Stimulated activated CD8-positive, alpha-beta memory T cell treated with anti-CD3 and anti-CD28 coated beads, Interleukin-4, amount 100 ng/mL, for 1 hour (primary cell): Measurements from ENCODE around the gene SEMA5B.

Experiments
- DNase-seq, 2 donors: peaks; one replicate each; pipeline ENCODE4 v3.0.0-alpha.2; 2020; ENCODE audit warnings: low read depth in 2 of 2, low spot score in 1 of 2

SEMA5B gene

GRCh38 chr3:122975163-122975923, 52.2 kb downstream of the SEMA5B start:
- no peak for DNase-seq

GRCh38 chr3:122974764-122975162, 52.8 kb downstream of the SEMA5B start:
- no peak for DNase-seq

DNA sequence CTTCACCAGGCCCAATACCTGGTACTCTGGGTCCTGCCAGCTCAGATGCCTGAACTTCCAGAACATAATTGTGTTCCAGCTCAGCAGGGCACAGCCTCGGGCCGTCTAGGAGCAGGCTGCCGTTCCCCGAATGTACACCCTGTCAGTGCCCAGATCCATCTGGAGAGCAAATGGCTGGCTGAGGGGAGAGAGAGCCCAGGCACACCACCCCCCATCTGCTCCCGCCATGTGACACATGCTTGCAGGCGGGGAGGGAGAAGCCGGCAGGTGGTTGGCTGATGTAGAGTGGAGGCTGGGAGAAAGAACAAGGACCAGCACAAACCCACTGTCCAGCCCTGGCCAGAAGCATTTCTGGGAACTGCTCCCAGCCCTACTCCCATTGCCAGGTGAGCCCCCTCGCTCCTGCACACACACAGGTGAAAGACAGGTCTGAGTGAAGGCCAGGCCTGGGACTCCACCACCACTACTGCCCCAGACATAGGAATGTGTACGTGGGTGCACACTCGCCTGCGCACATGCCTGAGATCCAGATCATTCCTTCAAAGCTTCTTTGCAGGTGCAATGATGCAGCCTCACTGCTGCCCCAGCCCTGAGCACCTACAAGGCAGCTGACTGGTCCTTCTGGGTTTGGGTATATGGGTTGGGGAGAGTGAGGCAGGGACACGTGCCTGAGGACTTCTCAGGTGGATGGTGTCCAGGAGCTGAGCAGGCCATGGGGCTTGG, 53.5 kb downstream of the SEMA5B start:
- no peak for DNase-seq

- no peak for DNase-seq
Measured at GRCh38 chr3:122972141-122972540, 55.4 kb downstream of the SEMA5B start.

DNA sequence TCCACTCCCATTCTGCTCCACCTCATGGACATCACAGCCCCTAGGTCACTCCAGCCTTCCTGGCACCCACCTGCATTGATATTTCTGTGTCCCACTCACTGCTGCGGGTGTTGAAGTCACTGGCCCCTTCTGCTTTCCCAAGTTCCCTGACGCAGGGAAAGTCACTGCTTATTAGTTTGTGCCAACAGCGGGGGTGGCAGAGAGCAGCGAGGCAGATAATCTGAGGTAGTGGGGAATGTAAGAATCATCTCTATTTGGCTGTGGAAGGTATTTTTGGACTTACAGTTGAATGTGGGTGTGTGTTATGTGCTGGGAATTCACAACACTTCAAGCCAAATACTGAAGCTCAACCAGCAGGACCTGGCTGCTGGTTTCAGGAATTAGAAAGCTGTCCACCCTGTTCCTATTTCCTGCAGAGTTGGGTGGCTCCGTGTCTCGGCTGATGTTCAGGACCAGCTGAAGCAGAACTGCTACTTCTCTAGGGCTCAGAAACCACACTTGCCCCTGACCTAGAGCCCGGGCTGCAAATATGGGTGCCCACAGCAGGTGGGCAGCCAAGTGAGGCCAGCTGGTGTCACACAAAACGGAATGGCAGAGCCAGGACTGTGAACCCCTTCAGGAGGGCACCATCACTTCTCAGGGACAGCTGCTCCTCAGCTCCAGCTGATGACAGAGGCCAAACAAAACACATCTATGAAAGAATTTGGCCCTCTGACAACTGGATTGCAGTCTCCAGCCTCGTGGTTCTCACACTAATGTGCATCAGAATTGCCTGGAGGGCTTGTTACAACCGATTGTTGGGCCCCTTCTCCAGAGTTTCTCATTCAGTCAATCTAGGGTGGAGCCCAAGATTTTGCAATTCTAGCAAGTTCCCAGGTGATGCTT, 57.7 kb downstream of the SEMA5B start:
- DNase-seq, result no peak

- no peak for DNase-seq
Measured at GRCh38 chr3:122967765-122968164, 59.8 kb downstream of the SEMA5B start.

DNA sequence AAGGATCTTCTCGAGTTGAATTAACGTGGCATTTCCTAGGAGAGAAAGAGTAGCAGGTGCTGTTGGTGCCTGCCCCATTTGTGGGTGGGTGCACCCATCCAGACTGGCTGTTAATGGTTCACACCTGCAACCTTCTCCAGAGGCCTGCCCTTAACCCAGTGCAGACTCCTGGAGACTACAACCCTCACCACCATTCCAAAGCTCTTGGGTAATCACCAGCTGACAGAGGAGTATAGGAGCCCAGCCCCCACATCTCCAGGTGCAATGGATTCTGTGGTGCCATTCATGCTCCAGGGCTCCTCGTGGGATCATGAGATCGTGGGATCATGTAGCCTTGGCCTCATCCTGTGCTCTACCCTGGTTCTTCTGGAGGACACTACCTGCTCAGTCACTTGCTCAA, 60.2 kb downstream of the SEMA5B start:
- DNase-seq, result no peak

GRCh38 chr3:122966045-122966444, 61.5 kb downstream of the SEMA5B start:
- no peak for DNase-seq

- DNase-seq, result no peak
Measured at GRCh38 chr3:122964811-122965210, 62.8 kb downstream of the SEMA5B start.

- no peak for DNase-seq
Measured at GRCh38 chr3:122962149-122962548, 65.4 kb downstream of the SEMA5B start.

- no peak for DNase-seq
Measured at GRCh38 chr3:122961146-122961545, 66.4 kb downstream of the SEMA5B start.

DNA sequence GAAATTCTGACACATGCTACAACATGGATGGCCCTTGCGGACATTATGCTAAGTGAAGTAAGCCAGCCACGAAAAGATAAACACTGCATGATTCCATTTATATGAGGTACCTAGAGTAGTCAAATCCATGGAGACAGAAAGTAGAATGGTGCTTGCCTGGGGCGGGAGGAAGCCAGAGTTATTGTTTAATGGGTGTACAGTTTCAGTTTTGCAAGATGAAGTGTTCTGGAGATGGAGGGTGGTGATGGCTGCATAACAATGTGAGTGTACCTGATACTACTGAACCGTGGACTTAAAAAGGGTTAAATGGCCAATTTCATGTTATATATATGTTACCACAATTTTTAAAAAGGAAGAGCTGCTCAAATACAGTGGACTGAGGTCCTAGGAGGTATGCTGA, 66.9 kb downstream of the SEMA5B start:
- no peak for DNase-seq

GRCh38 chr3:122959339-122959738, 68.2 kb downstream of the SEMA5B start:
- no peak for DNase-seq

- DNase-seq, result no peak
Measured at GRCh38 chr3:122957707-122958689, 69.6 kb downstream of the SEMA5B start.

DNA sequence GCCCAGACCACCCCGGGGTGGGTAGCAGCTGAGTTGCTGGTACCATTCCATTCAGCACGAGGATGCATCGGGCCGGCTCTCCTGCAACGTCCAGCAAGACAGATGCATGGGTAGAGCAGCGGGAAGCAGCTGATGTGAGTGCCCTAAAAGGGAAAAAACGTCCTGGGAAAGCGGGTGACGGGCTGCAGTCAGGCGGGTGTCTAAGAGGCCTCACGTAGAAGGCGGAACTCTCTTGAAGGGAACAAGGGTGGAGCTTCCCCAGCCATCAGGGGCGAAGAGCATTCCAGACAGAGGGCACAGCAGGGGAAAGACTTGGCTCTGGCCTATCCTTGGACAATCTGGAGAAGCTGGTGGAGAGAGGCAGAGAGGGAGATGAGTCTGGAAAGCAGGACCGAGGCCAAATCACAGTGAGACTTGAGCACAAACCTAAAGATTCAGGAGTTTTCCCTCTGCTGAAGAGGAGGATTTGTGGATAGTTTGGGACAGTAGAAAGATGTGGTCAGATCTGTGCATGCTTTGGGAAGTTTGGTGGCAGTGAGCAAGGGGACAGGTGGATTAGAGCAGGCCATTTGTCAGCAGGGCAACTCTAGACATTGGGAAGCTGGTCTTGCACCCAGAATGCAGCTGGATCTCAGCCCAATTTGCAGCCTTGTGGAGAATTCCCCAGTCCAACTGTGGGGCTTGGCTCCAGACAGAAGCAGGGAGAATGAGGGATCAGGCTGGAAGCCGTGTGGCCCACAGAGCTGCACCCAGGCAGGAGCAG, 70.7 kb downstream of the SEMA5B start:
- DNase-seq, result no peak

- DNase-seq, result no peak
Measured at GRCh38 chr3:122955916-122956692, 71.5 kb downstream of the SEMA5B start.

DNA sequence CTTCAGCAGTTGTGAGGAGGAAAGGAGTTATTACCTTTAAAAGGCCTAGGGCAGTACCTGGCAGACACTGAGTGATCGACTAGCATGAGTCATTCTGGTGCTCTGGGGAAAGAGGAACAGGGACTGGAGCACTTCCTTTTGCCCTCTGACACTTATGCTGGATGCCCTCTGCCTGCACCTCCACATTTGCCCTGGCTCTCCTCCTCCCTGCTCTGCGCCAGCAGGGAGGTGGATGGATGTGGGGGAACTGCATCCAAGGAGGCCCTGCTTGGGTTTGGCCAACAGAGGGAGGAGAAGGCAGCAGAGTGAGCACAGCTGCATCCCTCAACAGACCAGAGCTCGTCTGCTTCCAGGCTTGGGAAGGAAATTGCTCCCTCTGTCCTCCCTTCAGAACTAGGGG, 75.0 kb downstream of the SEMA5B start:
- DNase-seq, result no peak

GRCh38 chr3:122948408-122948807, 79.2 kb downstream of the SEMA5B start:
- no peak for DNase-seq

- DNase-seq, result no peak
Measured at GRCh38 chr3:122947738-122948137, 79.8 kb downstream of the SEMA5B start.
